Cardiac fibroblast (primary cell): ENCODE data around the gene MACROD2.
"Not testable (repeated sequence)": the region's sequence is repeated elsewhere in the genome, so short reads cannot be mapped to it uniquely, and the experiment has no call there.

Experiments used
- DNase-seq, 2 donors: peaks; one replicate each; pipeline versions ENCODE4 v3.0.0 to v3.0.0-alpha.2; 2010; ENCODE audit warnings: low read depth in 2 of 2
- H3K4me3 ChIP-seq, 2 donors: replicated peaks in 1 of 2; 1 replicate in 1 of 2; 2 replicates in 1 of 2; pipeline ENCODE4 v1.5.1; 2011; ENCODE audit warnings: low read depth in 2 of 2, low read length in 2 of 2, mild to moderate bottlenecking in 2 of 2, moderate library complexity in 1 of 2
- TF ChIP-seq, protein P1 (sequence below): IDR thresholded peaks from one replicate; pipeline ENCODE4 v1.5.1; 2011; ENCODE audit warnings: low read depth, mild to moderate bottlenecking, low read length, inconsistent platforms

The MACROD2 gene

GRCh38 chr20:15196547-15197255 lies 1201.4 kb downstream of the MACROD2 start:
- TF ChIP-seq, protein P1, sequence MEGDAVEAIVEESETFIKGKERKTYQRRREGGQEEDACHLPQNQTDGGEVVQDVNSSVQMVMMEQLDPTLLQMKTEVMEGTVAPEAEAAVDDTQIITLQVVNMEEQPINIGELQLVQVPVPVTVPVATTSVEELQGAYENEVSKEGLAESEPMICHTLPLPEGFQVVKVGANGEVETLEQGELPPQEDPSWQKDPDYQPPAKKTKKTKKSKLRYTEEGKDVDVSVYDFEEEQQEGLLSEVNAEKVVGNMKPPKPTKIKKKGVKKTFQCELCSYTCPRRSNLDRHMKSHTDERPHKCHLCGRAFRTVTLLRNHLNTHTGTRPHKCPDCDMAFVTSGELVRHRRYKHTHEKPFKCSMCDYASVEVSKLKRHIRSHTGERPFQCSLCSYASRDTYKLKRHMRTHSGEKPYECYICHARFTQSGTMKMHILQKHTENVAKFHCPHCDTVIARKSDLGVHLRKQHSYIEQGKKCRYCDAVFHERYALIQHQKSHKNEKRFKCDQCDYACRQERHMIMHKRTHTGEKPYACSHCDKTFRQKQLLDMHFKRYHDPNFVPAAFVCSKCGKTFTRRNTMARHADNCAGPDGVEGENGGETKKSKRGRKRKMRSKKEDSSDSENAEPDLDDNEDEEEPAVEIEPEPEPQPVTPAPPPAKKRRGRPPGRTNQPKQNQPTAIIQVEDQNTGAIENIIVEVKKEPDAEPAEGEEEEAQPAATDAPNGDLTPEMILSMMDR: no peak
- no peak for DNase-seq

DNA sequence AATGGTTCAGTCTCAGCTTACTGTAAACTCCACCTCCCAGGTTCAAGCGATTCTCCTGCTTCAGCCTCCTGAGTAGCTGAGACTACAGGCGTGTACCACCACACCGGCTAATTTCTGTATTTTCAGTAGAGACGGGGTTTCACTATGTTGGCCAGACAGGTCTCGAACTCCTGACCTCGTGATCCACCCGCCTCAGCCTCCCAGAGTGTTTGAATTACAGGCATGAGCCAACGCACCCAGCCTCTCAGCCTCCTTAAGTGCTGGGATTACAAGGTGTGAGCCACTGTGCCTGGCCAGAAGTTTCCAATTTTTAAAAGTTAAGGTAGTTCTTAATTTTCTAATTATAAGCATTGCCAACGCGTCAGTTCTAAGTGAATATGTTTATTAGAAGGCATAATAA lies 1202.7 kb downstream of the MACROD2 start:
- H3K4me3 ChIP-seq, DNase-seq: not testable (repeated sequence)

More at GRCh38 chr20:15196547-15197255, 1201.4 kb downstream of the MACROD2 start:
- no peak overlapping the region for H3K4me3 ChIP-seq

DNA sequence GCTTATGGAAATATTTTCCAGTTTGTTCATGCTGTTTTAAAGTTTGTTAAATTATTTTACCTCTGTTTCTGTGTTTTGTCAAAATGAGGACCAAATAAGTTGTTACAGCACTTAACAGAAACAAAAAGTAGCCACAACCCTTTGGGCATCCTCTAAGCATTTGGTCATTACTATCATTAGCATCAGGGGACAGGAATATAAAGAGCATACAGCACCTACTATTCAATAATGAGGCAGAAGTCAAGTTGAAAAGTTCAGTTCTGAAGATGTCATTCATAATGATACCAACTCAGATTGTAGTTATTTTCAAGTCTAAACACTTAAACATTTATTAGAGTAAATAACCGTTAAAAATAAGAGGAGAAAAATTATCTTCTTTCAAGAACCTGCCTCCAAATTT lies 1204.4 kb downstream of the MACROD2 start:
- no peak for DNase-seq
- TF ChIP-seq, protein P1: no peak
- H3K4me3 ChIP-seq: no peak overlapping the region

- H3K4me3 ChIP-seq: no peak overlapping the region
- TF ChIP-seq, protein P1: no peak
- no peak for DNase-seq
Observed at GRCh38 chr20:15200147-15200565, 1204.8 kb downstream of the MACROD2 start.

- no peak overlapping the region for H3K4me3 ChIP-seq
- DNase-seq: no peak
- TF ChIP-seq, protein P1: no peak
Observed at GRCh38 chr20:15201602-15202001, 1206.3 kb downstream of the MACROD2 start.

GRCh38 chr20:15204234-15204633 lies 1208.9 kb downstream of the MACROD2 start:
- DNase-seq: no peak
- TF ChIP-seq, protein P1: no peak
- no peak overlapping the region for H3K4me3 ChIP-seq

DNA sequence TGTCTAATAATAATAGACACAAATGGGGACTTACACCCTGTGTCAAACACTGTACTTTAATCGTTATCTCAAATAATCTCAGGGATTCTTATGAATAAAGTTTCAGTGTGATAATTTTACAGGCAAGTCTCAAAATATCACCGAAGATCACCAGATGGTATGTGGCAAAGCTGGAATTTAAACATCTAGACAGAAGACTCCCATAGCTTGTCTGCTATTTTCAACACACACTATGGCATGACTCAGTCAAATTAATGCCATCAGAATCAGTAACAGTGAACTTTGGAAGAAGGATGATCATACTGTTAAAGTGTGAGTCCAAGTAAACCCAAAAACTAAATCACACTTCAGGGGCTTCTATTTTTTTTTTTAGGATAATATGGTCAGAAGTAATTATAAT lies 1209.7 kb downstream of the MACROD2 start:
- TF ChIP-seq, protein P1: no peak
- DNase-seq: no peak
- no peak overlapping the region for H3K4me3 ChIP-seq
